Activated CD4-positive, alpha-beta T cell treated with anti-CD3 and anti-CD28 coated beads, Interleukin-2, amount 50 U/mL, for 1 hour (primary cell): ENCODE data around the gene SNAP47.
A peak's percentile ranks its signal among the peaks of the same experiment; 100 is the strongest.

Experiments
- DNase-seq: peaks from one replicate; pipeline ENCODE4 v3.0.0-alpha.2; 2020

Gene SNAP47

DNA sequence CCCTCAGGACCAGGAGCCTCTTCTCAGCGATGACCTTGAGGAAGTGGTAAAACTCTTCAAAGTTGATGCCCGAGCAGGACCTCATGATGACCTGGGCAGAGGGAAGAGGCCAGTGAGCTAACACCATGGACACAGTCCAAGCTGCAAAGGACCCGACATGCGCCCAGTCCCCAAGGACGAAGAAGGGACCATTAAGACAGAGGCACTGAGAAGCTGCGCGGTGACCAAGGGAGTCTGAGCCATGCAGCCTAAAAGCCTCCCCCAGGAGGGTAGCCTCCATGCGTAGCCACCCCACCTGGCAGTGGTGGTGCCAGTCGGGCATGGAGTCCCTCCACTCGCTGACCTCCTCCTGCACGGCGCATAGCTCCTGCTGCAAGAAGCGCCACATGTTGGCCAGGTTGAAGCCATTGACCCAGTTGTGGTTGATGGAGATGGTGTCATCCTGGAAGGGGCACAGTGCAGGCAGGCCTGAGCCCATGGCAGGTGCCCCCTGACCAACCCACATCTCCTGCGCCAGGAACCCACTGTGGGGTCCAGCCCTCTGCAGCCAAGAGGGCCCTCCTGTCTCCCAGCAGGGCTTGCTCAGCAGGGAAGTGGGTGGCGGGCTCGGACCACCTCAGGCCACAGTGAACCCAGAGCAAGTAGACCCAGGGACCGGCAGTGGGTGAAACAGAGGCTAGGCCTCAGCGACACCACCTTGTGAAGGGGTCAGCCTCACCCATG, 2.5 kb upstream of the SNAP47 start:
- no peak for DNase-seq

DNA sequence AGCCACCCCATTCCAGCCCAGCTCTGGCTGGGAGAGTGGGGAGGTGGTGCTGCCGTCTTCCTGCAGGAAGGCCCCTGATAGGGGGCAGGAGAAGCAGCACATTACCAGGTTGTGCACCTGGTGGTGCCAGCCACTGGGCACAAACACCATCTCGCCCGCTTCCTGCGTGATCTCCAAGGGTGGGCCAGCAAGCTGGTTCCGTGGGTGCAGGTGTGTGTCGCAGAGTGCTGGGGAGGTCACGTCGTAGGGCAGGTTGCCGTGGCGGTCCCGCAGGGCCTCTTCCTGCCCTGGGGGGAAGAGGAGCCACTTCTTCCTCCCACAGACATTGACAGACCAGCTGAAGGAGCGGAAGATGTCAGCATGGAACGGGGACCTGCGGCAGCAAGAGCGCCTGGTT, 1.9 kb upstream of the SNAP47 start:
- no peak for DNase-seq

DNA sequence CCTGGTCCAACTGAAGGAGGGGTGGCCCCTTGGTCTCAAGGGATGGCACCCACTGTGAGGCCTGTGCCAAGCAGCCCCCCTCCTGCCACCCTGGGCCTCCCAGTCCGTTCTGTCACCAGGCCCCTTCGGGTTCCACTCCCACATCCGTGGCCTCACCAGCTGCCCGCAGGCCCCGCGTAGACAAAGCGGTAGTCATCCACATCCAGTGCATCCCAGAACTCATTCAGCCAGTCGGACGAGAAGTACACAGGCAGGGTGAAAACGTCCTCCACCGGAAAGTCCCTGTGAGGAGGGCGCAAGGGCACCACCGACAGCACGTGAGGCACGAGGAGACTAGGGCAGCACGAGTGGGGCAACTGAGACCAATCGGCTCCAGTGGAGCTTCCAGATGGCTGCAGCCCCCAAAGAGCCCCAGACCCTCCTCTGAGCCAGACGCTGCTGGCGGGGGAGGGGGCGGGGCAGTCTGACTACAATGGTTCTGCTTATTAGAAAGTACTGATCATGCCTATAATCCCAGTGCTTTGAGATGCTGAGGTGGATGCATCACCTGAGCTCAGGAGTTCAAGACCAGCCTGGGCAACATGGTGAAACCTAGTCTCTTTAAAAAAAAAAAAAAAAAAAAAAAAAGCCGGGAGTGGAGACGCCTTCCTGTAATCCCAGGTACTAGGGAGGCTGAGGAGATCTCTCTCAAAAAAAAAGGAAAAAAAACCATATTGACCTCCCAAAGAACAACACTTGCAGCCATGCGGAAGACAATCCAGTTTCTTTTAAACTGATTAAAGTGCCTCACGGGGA, 1.3 kb upstream of the SNAP47 start:
- DNase-seq, result no peak

DNA sequence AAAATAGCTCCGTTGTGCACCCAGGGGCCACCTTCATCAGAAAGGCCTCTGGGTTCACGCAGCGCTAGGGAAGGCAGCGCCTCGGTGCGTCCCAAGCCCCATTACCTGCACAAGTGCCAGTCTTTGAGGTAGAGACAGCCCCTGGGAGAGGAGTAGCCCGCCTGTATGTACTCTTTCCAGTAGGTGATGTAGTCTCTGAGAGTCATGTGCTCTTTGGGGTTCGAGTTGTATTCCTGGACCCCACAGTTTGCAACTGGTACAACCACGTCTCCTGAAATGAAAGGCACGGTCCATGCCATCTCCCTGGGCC, 734 bp upstream of the SNAP47 start:
- DNase-seq, result no peak

DNA sequence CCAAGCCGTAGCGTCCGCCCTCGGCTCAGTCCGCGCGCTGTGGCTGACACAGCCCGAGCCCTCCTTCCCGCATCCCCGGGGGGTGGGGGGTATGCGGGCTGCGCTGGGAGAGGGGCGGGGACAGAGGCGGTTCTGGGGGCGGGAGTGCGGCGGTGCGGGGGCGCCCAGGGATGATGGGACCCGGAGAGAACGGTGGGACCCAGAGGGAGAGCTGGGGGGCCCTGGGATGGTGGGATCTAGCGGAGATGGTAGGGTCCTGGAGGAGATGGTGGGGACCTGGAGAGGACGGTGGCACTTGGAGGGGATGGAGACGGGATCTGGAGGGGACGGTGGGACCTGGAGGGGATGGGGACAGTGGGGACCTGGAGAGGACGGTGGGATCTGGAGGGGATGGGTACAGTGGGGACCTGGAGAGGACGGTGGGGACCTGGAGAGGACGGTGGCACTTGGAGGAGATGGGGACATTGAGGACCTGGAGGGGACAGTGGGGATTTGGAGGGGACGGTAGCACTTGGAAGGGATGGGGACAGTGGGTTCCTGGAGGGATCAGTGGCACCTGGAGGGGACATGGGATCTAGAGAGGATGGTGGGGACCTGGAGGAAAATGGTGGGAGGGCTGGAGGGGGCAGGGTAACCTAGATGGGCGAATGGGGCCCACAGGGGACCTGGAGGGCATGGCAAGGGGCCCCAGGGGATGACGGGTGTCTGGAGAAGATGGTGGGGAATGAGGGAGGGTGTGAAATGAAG, 477 bp downstream of the SNAP47 start:
- DNase-seq, result no peak

DNA sequence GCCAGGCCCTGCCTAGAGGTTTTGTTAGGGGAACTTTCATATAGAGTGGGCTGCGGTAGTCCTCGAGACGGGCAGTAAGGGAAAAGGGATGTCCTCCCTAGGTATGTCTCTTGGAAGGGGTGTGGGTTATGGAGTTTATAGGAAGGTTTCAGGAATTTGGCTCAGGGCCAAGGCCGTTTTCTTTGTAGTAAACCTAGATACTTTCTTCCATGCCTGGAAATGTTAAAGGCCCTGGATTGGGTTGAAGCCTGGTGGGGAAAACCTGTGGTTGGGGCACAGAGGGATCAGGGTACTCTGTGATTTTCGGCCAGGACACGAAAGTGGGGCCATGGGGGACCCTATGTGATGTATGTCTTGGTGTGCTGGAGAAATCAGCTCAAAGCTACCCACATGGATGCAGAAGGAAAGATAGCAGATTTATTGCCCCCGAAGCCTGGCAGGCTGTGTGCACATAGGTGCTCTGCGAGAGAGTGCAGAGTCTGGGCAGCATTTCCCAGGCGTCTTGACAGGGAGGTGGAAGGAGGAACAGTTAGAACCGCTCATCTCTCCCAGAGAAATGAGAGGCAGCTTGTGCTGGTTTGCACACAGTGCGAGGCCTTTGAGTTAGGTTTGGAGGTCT, 1.7 kb downstream of the SNAP47 start:
- DNase-seq, result no peak

- DNase-seq, result no peak
Measured at GRCh38 chr1:227738820-227739219, 3.6 kb downstream of the SNAP47 start.

- DNase-seq, result no peak
Measured at GRCh38 chr1:227739636-227740035, 4.4 kb downstream of the SNAP47 start.

DNA sequence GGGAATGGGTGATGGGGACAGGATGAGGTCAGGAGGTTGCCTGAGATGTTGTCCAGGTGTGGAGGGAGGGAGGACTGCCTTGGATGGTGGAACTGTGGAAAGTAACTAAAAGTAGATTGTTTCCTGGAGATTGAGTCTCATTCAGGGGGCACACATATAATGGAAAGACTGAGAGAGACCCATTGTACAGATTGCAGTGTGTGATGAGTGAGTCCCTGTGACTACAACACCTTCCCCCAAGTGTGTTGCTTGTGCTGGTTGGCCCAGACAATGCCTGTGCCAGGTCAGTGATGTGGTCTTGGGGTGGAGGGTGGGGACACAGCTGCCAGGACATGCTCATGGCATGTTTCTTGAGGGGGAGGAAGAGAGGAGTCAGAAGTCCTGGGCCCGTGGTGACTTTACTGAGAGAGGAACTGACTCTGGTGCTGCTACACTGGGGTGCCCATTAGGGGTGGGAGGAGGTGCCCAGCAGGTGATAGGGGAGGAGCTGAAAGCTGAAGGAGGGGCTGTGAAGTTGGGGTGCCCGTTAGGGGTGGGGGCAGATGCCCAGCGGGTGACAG, 5.2 kb downstream of the SNAP47 start:
- no peak for DNase-seq

DNA sequence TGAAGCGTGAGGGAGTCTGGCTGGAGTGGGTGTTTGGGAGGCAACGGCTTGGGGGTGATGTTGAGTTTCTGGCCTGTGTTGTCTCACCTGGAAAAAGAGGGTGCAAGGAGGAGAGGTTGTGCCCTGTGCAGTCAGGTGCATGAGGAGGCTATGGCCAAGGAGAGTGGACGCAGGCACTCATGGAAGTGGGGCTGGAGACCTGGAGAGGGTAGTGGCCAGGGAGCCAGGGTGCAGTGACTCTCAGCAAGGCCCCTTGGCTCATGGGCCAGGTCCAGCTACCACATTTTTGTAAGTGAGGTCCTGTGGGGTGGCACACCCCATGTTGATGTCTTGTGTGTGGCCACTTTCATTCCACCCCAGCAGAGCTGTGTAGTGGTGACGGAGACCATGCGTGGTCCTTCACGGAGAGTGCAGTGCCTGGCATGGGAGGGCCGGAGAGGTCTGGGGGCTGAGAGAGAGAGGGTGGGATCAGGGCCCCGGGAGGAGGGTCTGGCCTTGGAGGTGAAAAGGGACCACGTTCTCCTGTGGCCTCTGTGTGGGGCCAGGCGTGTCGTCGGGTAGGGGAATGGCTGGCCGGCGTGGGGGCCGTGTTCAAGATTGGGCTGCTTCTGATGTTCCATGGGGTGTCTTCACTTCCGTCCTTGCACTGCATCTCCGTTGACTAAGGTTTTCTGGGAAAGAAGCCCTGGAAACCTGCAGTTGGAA, 6.1 kb downstream of the SNAP47 start:
- no peak for DNase-seq

- no peak for DNase-seq
Measured at GRCh38 chr1:227742738-227743715, 7.8 kb downstream of the SNAP47 start.

DNA sequence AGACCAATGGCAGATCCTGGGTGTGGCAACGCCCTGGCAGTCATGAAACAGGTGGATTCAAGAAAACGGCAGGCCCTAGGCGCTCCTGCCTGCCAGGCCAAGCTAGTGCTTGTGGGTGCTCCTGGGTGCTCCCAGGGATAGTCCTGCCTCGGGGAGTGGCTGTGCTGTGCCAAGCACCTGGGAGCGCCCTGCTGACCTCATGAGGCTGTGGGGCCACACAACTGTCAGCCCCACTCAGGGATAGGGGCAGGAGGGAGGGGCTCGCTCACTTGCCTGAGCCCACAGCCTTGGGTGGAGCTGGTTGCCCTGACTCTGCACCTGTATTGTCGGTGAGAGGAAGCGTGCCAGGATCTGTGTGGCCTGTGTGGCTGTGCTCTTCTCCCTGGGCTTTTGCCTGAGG, 9.4 kb downstream of the SNAP47 start:
- DNase-seq, result no peak

GRCh38 chr1:227745568-227746265, 10.5 kb downstream of the SNAP47 start:
- no peak for DNase-seq

GRCh38 chr1:227746676-227747075, 11.4 kb downstream of the SNAP47 start:
- DNase-seq, result no peak

DNA sequence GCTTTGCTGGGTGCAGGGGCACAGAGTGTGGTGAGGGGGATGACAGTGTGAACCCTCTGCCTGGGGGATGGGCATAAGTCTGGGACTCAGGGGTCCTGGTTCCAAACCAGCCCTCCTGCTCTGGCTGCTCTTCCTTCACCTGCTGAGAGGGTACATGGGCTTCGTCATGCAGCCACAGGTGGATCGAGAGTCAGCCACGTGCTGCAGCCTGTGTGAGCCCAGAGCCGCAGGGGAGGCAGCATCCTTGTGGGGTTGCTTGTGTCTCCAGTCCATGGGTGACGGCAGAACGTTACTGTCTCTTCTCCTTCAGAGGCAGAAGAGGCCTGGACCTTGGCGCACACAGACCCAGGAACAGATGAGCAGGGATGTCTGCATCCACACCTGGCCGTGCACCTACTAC, 12.1 kb downstream of the SNAP47 start:
- no peak for DNase-seq

- DNase-seq, result no peak
Measured at GRCh38 chr1:227747948-227748495, 12.8 kb downstream of the SNAP47 start.

GRCh38 chr1:227748496-227749182, 13.4 kb downstream of the SNAP47 start:
- peak; percentile 33 for DNase-seq

DNA sequence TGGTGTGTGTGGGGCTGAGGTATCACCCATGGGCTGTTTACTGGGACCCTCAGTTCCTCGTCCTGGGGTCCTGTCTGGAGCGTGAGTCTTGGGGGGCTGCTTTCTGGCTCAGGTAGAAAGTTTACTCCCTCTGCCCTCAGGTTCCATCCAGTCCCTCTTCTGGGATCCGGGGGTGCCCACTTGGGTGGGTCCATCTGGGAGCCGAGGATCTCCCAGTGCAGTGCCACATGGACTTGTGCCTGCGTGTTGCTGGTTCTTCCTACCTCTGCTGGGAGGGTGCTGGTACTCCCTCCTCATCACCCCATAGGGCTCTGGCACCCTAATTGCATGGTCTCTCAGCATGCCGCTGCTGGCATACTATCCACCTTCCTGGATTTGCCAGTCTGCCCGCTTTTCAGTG, 14.0 kb downstream of the SNAP47 start:
- DNase-seq, result no peak

DNA sequence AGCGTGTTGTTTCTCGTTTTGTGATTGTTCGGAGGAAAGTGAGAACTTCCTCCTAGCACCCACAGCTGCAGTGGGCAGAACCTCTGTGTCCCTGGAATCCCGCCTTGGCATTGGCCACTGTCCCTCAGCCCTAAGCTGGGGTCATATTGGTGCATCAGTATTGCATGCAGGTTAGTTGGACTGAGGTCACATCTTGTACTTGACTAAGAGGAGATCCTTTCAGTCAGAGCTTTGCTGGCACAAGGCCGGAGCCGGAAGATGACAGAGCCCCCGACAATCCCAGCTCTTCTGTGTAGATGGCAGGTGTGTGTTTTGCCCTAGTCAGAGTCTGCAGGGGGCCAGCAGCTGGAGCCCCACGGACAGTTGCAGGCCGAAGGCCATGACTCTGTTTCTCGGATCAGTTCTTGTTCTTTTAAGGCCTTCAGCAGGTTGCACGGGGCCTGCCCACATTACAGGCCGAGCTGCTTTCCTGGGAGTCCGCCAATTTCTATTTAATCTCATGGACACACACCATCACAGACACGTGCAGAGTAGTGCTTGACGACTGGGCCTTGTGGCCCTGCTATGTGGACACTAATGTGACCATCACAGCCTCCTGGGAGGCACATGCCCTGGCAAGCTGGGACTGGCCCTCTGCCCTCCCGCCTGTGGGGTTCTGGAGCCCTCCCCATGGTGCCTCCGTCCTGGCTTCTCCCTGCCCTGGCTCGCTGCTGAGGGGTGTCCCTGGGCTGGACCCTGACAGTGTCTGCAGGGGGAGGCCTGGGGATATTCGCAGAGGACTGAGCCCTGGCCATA, 14.9 kb downstream of the SNAP47 start:
- no peak for DNase-seq
